ENCODE data around the gene FBXO4.

GRCh38 chr5:41924526-41924871 lies 582 bp upstream of the FBXO4 start:
- no peak for TF ChIP-seq CTCF (IDR thresholded peaks at IDR 0.05)
- no peak for TF ChIP-seq POLR2A (IDR thresholded peaks at IDR 0.05)
